Tibial artery (tissue), 4 donors: Measurements from ENCODE around the gene PEX7.

ENCODE experiments used
- DNase-seq, 2 donors: peaks; one replicate each; pipeline ENCODE4 v3.0.0-alpha.2; 2019
- H3K27ac ChIP-seq, 2 donors: fragments of 200-600 bp; sonication (generic) in 1 of 2; 1 replicate in 1 of 2; 2 replicates in 1 of 2; pipeline ENCODE4 v1.5.1; 2018 to 2019; ENCODE audit warnings: mild to moderate bottlenecking in 1 of 2
- H3K27me3 ChIP-seq, 2 donors: fragments of 200-600 bp; sonication (generic) in 1 of 2; one replicate each; pipeline versions ENCODE4 v1.5.1 to v1.6.0; 2016 to 2019
- H3K36me3 ChIP-seq, 3 donors: fragments of 200-600 bp; sonication (generic) in 2 of 3; one replicate each; pipeline ENCODE4 v1.5.1; 2016 to 2019; ENCODE audit warnings: mild to moderate bottlenecking in 2 of 3
- H3K4me1 ChIP-seq, 4 donors: fragments of 200-600 bp; sonication (generic) in 2 of 4; 1 replicate in 3 of 4; 2 replicates in 1 of 4; pipeline ENCODE4 v1.5.1; 2016 to 2019
- H3K4me3 ChIP-seq, 2 donors: fragments of 200-600 bp; sonication (generic) in 1 of 2; 1 replicate in 1 of 2; 2 replicates in 1 of 2; pipeline ENCODE4 v1.5.1; 2018 to 2019; ENCODE audit warnings: mild to moderate bottlenecking in 2 of 2
- H3K9me3 ChIP-seq, 3 donors: fragments of 200-600 bp; sonication (generic) in 1 of 3; one replicate each; pipeline ENCODE4 v1.5.1; 2016 to 2019
- CTCF ChIP-seq, 2 experiments: fragments of 200-600 bp in 1 of 2; fragments of 450-650 bp in 1 of 2; IDR thresholded peaks; one replicate each; pipeline ENCODE4 v1.5.1; 2017 to 2019; ENCODE audit warnings: antibody characterized with exemption in 2 of 2, mild to moderate bottlenecking in 1 of 2, moderate library complexity in 1 of 2
- intact Hi-C: fragments of 100-400 bp; cut with DNase I; formaldehyde crosslinking; loops from one replicate; pipeline ENCODE4 v1.15.0; 2023; ENCODE audit warnings: low total_unique reads

PEX7 gene

GRCh38 chr6:136920671-136921380, 98.4 kb downstream of the PEX7 start:
- H3K27me3 ChIP-seq = peaks cover 3 to 54% of the 10 kb centered on the region in 2 donors
- no peak for TF ChIP-seq CTCF (IDR thresholded peaks at IDR 0.05)
- no peak for DNase-seq

GRCh38 chr6:136921381-136921935, 99.1 kb downstream of the PEX7 start:
- Histone ChIP-seq H3K36me3 (no peaks in the 10 kb centered on the region), H3K4me3 (peak overlapping the region; percentile 47 to 56), H3K27me3 (peaks cover 3 to 54% of the 10 kb centered on the region in 2 donors), H3K9me3 (no peaks in the 10 kb centered on the region), H3K4me1 (peaks cover 0 to 38% (median 31%) of the 10 kb centered on the region in 4 donors), H3K27ac (no peak overlapping the region)
- no peak for DNase-seq
- intact Hi-C loops = no loop called here
- no peak for TF ChIP-seq CTCF (IDR thresholded peaks at IDR 0.05)

More at GRCh38 chr6:136920671-136921380, 98.4 kb downstream of the PEX7 start:
- H3K36me3 ChIP-seq = peaks cover 0 to 5% (median 4%) of the 10 kb centered on the region in 3 donors
- no peak overlapping the region for H3K27ac ChIP-seq
- intact Hi-C loops = no loop called here
- peaks cover 0 to 38% (median 31%) of the 10 kb centered on the region in 4 donors for H3K4me1 ChIP-seq
- peak overlapping the region; percentile 47 to 56 for H3K4me3 ChIP-seq
- H3K9me3 ChIP-seq = no peaks in the 10 kb centered on the region

- peak within 1 kb of the TSS; percentile 47 to 56 for H3K4me3 ChIP-seq
- TF ChIP-seq CTCF (IDR thresholded peaks at IDR 0.05) = no peak
- peaks cover 0 to 38% (median 31%) of the 10 kb centered on the region in 4 donors for H3K4me1 ChIP-seq
- no peak for DNase-seq
- intact Hi-C loops = no loop called here
- H3K27ac ChIP-seq = no peak within 1 kb of the TSS
- peaks cover 3 to 54% of the 10 kb centered on the region in 2 donors for H3K27me3 ChIP-seq
- H3K9me3 ChIP-seq = no peaks in the 10 kb centered on the region
- no peaks in the 10 kb centered on the region for H3K36me3 ChIP-seq
These were observed 99.7 kb downstream of the PEX7 start, which contains the start of gene SLC35D3 for GRCh38 chr6:136921936-136922684. SLC35D3 (plus strand) TSS chr6:136922301; CDS start chr6:136922429, 128 bp downstream.

GRCh38 chr6:136922685-136923006, 100.3 kb downstream of the PEX7 start:
- peaks cover 3 to 54% of the 10 kb centered on the region in 2 donors for H3K27me3 ChIP-seq
- no peaks in the 10 kb centered on the region for H3K9me3 ChIP-seq
- no peak overlapping the region for H3K27ac ChIP-seq
- no peaks in the 10 kb centered on the region for H3K36me3 ChIP-seq
- H3K4me1 ChIP-seq = peaks cover 0 to 38% (median 31%) of the 10 kb centered on the region in 4 donors
- no peak for DNase-seq
- no peak for TF ChIP-seq CTCF (IDR thresholded peaks at IDR 0.05)
- intact Hi-C loops = no loop called here
- peak overlapping the region; percentile 47 to 56 for H3K4me3 ChIP-seq

- no peak for TF ChIP-seq CTCF (IDR thresholded peaks at IDR 0.05)
- Histone ChIP-seq H3K4me1 (peaks cover 0 to 38% (median 31%) of the 10 kb centered on the region in 4 donors), H3K27ac (no peak overlapping the region), H3K36me3 (no peaks in the 10 kb centered on the region), H3K9me3 (no peaks in the 10 kb centered on the region), H3K27me3 (peaks cover 3 to 54% of the 10 kb centered on the region in 2 donors), H3K4me3 (peak overlapping the region in 1 of 2 donors; percentile 56)
- intact Hi-C loops = no loop called here
- no peak for DNase-seq
These were observed 100.9 kb downstream of the PEX7 start for GRCh38 chr6:136923116-136923953.
